CD4-positive, alpha-beta T cell (primary cell): ENCODE results near the gene GRID1. TPM values are rescaled to one million over a fixed set of nuclear protein-coding genes. Genes with fewer than 3 reads are reported as not detected.

Experiments used
- ATAC-seq: fragments of 200-7000 bp; cut with Tn5 transposase; one replicate; pipeline ENCODE4 v1.10.0; 2022; ENCODE audit warnings: mild to moderate bottlenecking; ENCODE audit not compliant: poor library complexity
- CTCF ChIA-PET: fragments of 350-600 bp; sonication (Branson Sonifier 250); formaldehyde crosslinking; loops from one replicate; lab custom pipeline; 2021; ENCODE audit warnings: antibody characterized with exemption, inconsistent platforms; lab: Charles Lee
- POLR2A ChIA-PET: fragments of 350-600 bp; sonication (Branson Sonifier 250); formaldehyde crosslinking; loops from one replicate; lab custom pipeline; 2021; ENCODE audit warnings: antibody characterized with exemption, inconsistent platforms; lab: Charles Lee
- DNase-seq, 14 experiments: peaks; one replicate each; pipeline ENCODE4 v3.0.0-alpha.2; 2013 to 2020; ENCODE audit warnings: mixed read lengths in 2 of 14
- H3K27ac ChIP-seq, 2 donors: one replicate each; pipeline versions ENCODE4 v1.5.1 to v1.7.0; 2013; ENCODE audit warnings: low read length in 2 of 2, low read depth in 1 of 2, mild to moderate bottlenecking in 1 of 2
- H3K27me3 ChIP-seq, 2 experiments: 1 replicate in 1 of 2; 2 replicates in 1 of 2; pipeline versions ENCODE4 v1.6.1 to v1.7.0; 2013; ENCODE audit warnings: low read length in 2 of 2, control low read depth in 1 of 2, mild to moderate bottlenecking in 1 of 2, moderate library complexity in 1 of 2; ENCODE audit not compliant: insufficient read depth in 2 of 2, control insufficient read depth in 1 of 2
- H3K36me3 ChIP-seq: one replicate; pipeline ENCODE4 v1.6.1; 2013; ENCODE audit warnings: low read length, control low read depth; ENCODE audit not compliant: insufficient read depth
- H3K4me1 ChIP-seq: one replicate; pipeline ENCODE4 v1.6.1; 2013; ENCODE audit warnings: low read length, control low read depth; ENCODE audit not compliant: insufficient read depth
- H3K4me3 ChIP-seq: one replicate; pipeline ENCODE4 v1.5.1; 2013; ENCODE audit warnings: mild to moderate bottlenecking, low read length, moderate library complexity
- H3K9me3 ChIP-seq, 2 experiments: 1 replicate in 1 of 2; 2 replicates in 1 of 2; pipeline versions ENCODE4 v1.6.1 to v1.7.0; 2013; ENCODE audit warnings: low read length in 2 of 2, mild to moderate bottlenecking in 2 of 2, control low read depth in 1 of 2, moderate library complexity in 1 of 2; ENCODE audit not compliant: control insufficient read depth in 1 of 2, insufficient read depth in 1 of 2
- H3K27ac Mint-ChIP-seq: one replicate; pipeline ENCODE4 v1.8.0; 2020; ENCODE audit warnings: mixed read lengths
- H3K27me3 Mint-ChIP-seq: one replicate; pipeline ENCODE4 v1.8.0; 2021; ENCODE audit warnings: mixed read lengths
- H3K36me3 Mint-ChIP-seq: one replicate; pipeline ENCODE4 v1.8.0; 2021; ENCODE audit warnings: low read depth, mixed read lengths
- H3K4me1 Mint-ChIP-seq: one replicate; pipeline ENCODE4 v1.8.0; 2021; ENCODE audit warnings: low read depth, mixed read lengths
- H3K4me3 Mint-ChIP-seq: one replicate; pipeline ENCODE4 v1.8.0; 2020; ENCODE audit warnings: mild to moderate bottlenecking, mixed read lengths
- H3K9me3 Mint-ChIP-seq: one replicate; pipeline ENCODE4 v1.8.0; 2020; ENCODE audit warnings: mixed read lengths
- CTCF ChIP-seq: fragments of 200-600 bp; IDR thresholded peaks from one replicate; pipeline ENCODE4 v1.8.0; 2022; ENCODE audit warnings: antibody characterized with exemption, mild to moderate bottlenecking
- intact Hi-C, 2 experiments: fragments of 100-400 bp; cut with DNase I in 1 of 2; cut with micrococcal nuclease in 1 of 2; formaldehyde crosslinking; loops; one replicate each; pipeline versions ENCODE4 v1.15.1 to v1.9.0; 2023 to 2025; cut with DNase I, micrococcal nuclease
- total RNA-seq, 174 experiments: library from RNA in 2 of 174; stranded (reverse) in 2 of 174; gene quantifications; one replicate each; pipeline ENCODE4 v1.2.3 and lab custom pipeline; 2021 to 2026

Gene GRID1
- total RNA-seq, 2 experiments from 2014 or later, result not detected

GRCh38 chr10:86301971-86302370 is 64.6 kb downstream of the GRID1 start:
- TF ChIP-seq CTCF, result no peak
- Mint-ChIP-seq H3K4me3 (no peak overlapping the region), H3K27me3 (peaks cover 5% of the 10 kb centered on the region), H3K4me1 (no peaks in the 10 kb centered on the region), H3K36me3 (no peaks in the 10 kb centered on the region), H3K27ac (no peak overlapping the region), H3K9me3 (no peaks in the 10 kb centered on the region)
- ChIA-PET POLR2A (no interaction called here), CTCF (no interaction called here)
- ATAC-seq (no peak), DNase-seq (no peak)
- Histone ChIP-seq H3K9me3 (no peaks in the 10 kb centered on the region), H3K36me3 (no peaks in the 10 kb centered on the region), H3K27ac (no peak overlapping the region), H3K4me3 (no peak overlapping the region), H3K27me3 (peaks cover 0 to 4% of the 10 kb centered on the region in 2 experiments), H3K4me1 (no peaks in the 10 kb centered on the region)
- intact Hi-C loops, result no loop called here

- H3K27me3 ChIP-seq, result peaks cover 0 to 4% of the 10 kb centered on the region in 2 experiments
- no peak overlapping the region for H3K4me3 ChIP-seq
- Mint-ChIP-seq H3K27me3 (peaks cover 5% of the 10 kb centered on the region), H3K27ac (no peak overlapping the region), H3K36me3 (no peaks in the 10 kb centered on the region), H3K4me1 (no peaks in the 10 kb centered on the region), H3K9me3 (no peaks in the 10 kb centered on the region), H3K4me3 (no peak overlapping the region)
- TF ChIP-seq CTCF, result no peak
- no peaks in the 10 kb centered on the region for H3K9me3 ChIP-seq
- no peaks in the 10 kb centered on the region for H3K4me1 ChIP-seq
- no peak for ATAC-seq
- no peak overlapping the region for H3K27ac ChIP-seq
- intact Hi-C loops, result no loop called here
- DNase-seq, result no peak
- CTCF ChIA-PET, result no interaction called here
- POLR2A ChIA-PET, result no interaction called here
- no peaks in the 10 kb centered on the region for H3K36me3 ChIP-seq
Observed at GRCh38 chr10:86300931-86301830, 65.4 kb downstream of the GRID1 start.

GRCh38 chr10:86300399-86300925 is 66.1 kb downstream of the GRID1 start:
- H3K9me3 Mint-ChIP-seq, result no peaks in the 10 kb centered on the region
- CTCF ChIA-PET, result no interaction called here
- ATAC-seq, result no peak
- Histone ChIP-seq H3K9me3 (no peaks in the 10 kb centered on the region), H3K36me3 (no peaks in the 10 kb centered on the region), H3K27me3 (peaks cover 0 to 4% of the 10 kb centered on the region in 2 experiments), H3K4me3 (no peak overlapping the region), H3K4me1 (no peaks in the 10 kb centered on the region), H3K27ac (no peak overlapping the region)
- intact Hi-C loops, result no loop called here
- no peak for TF ChIP-seq CTCF
- POLR2A ChIA-PET, result no interaction called here
- H3K4me3 Mint-ChIP-seq, result no peak overlapping the region
- no peaks in the 10 kb centered on the region for H3K36me3 Mint-ChIP-seq
- peaks cover 5% of the 10 kb centered on the region for H3K27me3 Mint-ChIP-seq
- H3K27ac Mint-ChIP-seq, result no peak overlapping the region
- no peaks in the 10 kb centered on the region for H3K4me1 Mint-ChIP-seq
- no peak for DNase-seq
